GM12801 (cell line): ENCODE measurements around the gene CAVIN4.

Source experiments
- CTCF ChIP-seq: IDR thresholded peaks from one replicate; pipeline ENCODE4 v1.5.1; 2011; ENCODE audit warnings: control low read depth; ENCODE audit not compliant: insufficient read length; ENCODE audit errors: extremely low read depth

Gene CAVIN4

GRCh38 chr9:100601216-100601615 is 23.3 kb downstream of the CAVIN4 start:
- no peak for TF ChIP-seq CTCF

GRCh38 chr9:100602342-100602801 is 24.5 kb downstream of the CAVIN4 start:
- TF ChIP-seq CTCF: no peak

- TF ChIP-seq CTCF: no peak
Observed at GRCh38 chr9:100605405-100605804, 27.5 kb downstream of the CAVIN4 start.

- TF ChIP-seq CTCF: no peak
Observed at GRCh38 chr9:100619194-100619593, 41.3 kb downstream of the CAVIN4 start.

GRCh38 chr9:100619665-100620064 is 41.8 kb downstream of the CAVIN4 start:
- TF ChIP-seq CTCF: no peak

- TF ChIP-seq CTCF: no peak
Observed at GRCh38 chr9:100623969-100624368, 46.1 kb downstream of the CAVIN4 start.

- no peak for TF ChIP-seq CTCF
Observed at GRCh38 chr9:100626949-100627348, 49.1 kb downstream of the CAVIN4 start.

- TF ChIP-seq CTCF: no peak
Observed at GRCh38 chr9:100637787-100638186, 59.9 kb downstream of the CAVIN4 start.
